GM21360 (cell line): ENCODE results near the gene OR11G2.
"Not testable (repeated sequence)": the region's sequence is repeated elsewhere in the genome, so short reads cannot be mapped to it uniquely, and the experiment has no call there.

Experiments
- ATAC-seq: cut with Tn5 transposase; IDR thresholded peaks from one replicate; pipeline ENCODE4 v1.9.1; 2021; ENCODE audit warnings: mild to moderate bottlenecking, moderate library complexity; ENCODE audit not compliant: unreplicated experiment

OR11G2 gene, protein sequence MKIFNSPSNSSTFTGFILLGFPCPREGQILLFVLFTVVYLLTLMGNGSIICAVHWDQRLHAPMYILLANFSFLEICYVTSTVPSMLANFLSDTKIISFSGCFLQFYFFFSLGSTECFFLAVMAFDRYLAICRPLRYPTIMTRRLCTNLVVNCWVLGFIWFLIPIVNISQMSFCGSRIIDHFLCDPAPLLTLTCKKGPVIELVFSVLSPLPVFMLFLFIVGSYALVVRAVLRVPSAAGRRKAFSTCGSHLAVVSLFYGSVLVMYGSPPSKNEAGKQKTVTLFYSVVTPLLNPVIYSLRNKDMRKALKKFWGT

GRCh38 chr14:20190596-20190995, at the start of gene OR11G2:
TSS of gene OR11G2 (plus strand) at chr14:20190896. CDS start at chr14:20197438, 6,542 bp downstream.
- no peak for ATAC-seq

- no peak for ATAC-seq
Measured at GRCh38 chr14:20143911-20144310, 46.8 kb upstream of the OR11G2 start.

GRCh38 chr14:20144820-20145219, 45.9 kb upstream of the OR11G2 start:
- ATAC-seq = peak; percentile 55

DNA sequence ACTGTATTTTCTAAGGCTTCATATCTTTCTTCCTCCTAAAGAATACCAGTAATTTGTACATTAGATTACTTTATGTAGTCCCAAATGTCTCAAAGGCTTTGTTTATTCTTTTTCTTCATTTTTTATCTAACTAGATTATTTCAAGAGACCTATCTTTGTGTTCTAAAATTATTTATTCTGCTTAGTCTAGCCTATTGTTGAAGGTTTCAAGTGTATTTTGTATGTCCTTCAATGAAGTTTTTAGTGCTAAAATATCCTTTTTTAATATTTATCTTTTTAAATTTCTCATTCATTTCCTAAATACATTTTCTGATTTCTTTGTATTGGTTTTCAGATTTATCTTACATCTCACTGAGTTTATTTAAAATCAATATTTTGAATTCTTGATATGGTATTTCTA, 26.2 kb upstream of the OR11G2 start:
- no peak for ATAC-seq

GRCh38 chr14:20167091-20167490, 23.6 kb upstream of the OR11G2 start:
- no peak for ATAC-seq

- not testable (repeated sequence) for ATAC-seq
Measured at GRCh38 chr14:20169852-20170251, 20.8 kb upstream of the OR11G2 start.

DNA sequence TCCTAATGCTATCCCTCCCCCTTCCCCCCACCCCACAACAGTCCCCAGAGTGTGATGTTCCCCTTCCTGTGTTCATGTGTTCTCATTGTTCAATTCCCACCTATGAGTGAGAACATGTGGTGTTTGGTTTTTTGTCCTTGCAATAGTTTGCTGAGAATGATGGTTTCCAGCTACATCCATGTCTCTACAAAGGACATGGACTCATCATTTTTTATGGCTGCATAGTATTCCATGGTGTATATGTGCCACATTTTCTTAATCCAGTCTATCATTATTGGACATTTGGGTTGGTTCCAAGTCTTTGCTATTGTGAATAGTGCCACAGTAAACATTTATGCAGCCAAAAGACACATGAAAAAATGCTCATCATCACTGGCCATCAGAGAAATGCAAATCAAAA, 16.5 kb upstream of the OR11G2 start:
- not testable (repeated sequence) for ATAC-seq

GRCh38 chr14:20176330-20176729, 14.4 kb upstream of the OR11G2 start:
- ATAC-seq = no peak

DNA sequence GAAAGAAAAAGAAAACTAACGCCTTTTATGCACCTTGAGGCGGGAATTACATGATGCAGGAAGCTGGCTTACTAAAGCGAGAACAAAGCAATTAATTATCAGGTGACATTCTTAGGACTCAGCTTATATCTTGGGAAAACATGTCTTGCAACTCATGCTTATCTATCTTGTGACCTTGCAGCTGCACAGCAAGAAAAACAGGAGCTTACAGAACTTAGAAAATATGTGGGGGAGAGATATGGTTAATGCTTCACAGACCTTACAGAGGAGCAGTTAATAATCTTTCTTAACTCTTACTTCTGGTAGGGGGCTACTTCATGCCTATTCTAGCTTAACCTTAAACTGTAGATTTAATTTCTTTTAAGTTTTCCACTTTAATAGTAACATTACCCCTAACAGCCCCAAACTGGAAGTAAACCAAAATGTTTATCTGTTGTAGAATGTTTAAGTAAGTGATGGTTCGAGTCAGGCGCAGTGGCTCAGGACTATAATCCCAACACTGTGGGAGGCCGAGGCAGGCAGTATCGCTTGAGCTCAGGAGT, 13.2 kb upstream of the OR11G2 start:
- no peak for ATAC-seq

DNA sequence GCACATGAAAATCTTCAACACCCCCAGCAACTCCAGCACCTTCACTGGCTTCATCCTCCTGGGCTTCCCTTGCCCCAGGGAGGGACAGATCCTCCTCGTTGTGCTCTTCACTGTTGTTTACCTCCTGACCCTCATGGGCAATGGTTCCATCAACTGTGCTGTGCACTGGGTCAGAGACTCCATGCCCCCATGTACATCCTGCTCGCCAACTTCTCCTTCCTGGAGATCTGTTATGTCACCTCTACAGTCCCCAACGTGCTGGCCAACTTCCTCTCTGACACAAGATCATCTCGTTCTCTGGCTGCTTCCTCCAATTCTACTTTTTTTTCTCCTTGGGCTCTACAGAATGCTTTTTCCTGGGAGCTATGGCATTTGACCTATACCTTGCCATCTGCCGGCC, 11.5 kb upstream of the OR11G2 start:
- ATAC-seq = no peak

DNA sequence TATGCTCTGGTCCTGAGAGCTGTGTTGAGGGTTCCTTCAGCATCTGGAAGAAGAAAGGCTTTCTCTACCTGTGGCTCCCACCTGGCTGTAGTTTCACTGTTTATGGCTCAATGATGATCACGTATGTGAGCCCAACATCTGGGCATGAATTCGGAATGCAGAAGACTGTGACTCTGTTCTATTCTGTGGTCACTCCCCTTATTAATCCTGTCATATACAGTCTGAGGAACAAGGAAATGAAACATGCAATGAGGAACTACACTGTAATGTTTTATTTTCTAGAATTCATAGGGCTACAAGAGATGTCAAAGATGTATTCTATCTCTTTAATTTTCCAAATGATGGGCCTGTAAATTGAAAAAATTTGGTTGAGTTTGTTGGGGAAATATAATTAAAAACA, 10.8 kb upstream of the OR11G2 start:
- no peak for ATAC-seq

GRCh38 chr14:20180486-20180885, 10.2 kb upstream of the OR11G2 start:
- ATAC-seq = no peak

DNA sequence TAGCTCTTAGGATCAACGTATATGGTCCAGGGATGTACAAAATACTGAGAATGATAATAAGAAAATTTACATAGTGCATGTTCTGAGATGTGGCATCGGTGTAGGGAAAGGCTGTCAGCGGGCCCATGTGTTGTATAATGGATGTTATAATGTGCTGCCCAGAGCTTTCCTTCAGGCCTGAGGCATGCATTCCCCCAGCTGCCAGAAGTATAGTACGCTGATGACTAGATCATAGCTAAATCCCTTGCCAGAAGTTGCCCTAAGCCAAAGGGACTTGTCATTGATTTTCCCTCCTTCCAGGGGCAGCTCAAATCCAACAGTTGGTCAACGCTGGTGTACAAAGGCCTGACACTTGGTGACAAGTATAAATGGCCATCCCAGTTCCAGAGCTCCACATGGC, 6.5 kb upstream of the OR11G2 start:
- no peak for ATAC-seq

DNA sequence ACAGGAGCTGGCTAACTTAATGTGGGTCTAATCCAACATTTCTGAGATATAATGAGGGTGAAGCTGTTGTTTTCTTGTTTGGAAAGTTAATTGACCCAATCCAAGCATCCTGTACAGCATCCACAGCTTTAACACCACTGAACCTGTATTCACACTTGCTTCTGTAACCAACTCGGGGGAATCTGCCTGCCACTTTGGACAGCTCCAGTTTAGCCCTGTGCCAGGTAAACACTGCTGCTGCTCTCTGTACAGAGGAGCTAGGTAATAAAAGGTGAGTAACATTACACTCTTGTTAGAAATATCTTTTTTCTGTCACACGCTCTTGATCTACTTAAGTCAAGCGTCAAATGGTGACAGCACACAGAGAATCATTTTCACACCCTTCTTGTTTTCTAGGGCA, 700 bp downstream of the OR11G2 start:
- no peak for ATAC-seq

DNA sequence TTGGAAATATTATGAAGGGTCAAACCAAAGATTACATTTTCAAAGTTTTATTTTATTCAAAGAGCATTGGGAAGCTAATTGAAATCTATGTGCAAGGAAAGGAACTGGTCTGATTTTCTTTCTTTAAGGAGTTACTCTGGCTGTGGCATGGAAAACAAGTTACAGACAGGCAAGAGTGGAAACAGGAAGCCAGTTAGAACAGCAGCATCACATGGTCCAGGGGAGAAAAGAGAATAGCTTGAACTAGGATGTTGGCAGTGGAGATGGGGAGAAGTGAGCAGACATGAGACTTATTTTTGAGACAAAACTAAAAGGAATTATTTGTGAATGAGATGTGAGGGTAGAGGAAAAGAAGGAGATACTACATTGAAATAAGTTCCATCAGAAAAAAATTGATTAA, 3.4 kb downstream of the OR11G2 start:
- no peak for ATAC-seq

GRCh38 chr14:20195170-20195569, 4.5 kb downstream of the OR11G2 start:
- not testable (repeated sequence) for ATAC-seq

DNA sequence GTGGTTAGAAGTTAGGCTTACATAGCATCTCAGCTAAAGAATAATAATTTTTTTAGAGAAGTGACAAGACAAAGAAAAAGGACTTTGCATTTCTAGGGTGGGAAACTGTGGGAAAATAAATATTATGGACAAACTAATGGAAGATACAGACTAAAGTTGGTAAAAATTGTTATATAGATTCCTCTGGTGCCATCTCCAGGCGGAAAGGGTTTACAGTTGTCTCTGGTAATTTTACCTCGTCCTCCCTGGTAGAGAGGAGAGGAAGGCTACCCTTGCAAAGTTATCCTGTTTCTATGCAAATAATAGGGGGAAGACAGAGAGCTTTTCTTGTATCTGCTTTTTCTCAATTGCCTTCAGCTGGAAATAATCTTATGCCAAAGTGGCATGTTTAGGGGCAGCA, 5.2 kb downstream of the OR11G2 start:
- no peak for ATAC-seq

- ATAC-seq = no peak
Measured at GRCh38 chr14:20197459-20197858, 6.8 kb downstream of the OR11G2 start.

- ATAC-seq = no peak
Measured at GRCh38 chr14:20198991-20199390, 8.3 kb downstream of the OR11G2 start.

- ATAC-seq = no peak
Measured at GRCh38 chr14:20204721-20205120, 14.0 kb downstream of the OR11G2 start.

GRCh38 chr14:20209595-20209994, 18.9 kb downstream of the OR11G2 start:
- no peak for ATAC-seq

DNA sequence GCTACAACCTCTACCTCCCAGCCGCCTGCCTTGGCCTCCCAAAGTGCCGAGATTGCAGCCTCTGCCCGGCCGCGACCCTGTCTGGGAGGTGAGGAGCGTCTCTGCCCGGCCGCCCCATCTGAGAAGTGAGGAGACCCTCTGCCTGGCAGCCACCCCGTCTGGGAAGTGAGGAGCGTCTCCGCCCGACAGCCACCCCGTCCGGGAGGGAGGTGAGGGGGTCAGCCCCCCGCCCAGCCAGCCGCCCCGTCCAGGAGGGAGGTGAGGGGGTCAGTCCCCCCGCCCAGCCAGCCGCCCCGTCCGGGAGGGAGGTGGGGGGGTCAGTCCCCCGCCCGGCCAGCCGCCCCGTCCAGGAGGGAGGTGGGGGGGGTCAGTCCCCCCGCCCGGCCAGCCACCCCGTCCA, 21.7 kb downstream of the OR11G2 start:
- not testable (repeated sequence) for ATAC-seq

DNA sequence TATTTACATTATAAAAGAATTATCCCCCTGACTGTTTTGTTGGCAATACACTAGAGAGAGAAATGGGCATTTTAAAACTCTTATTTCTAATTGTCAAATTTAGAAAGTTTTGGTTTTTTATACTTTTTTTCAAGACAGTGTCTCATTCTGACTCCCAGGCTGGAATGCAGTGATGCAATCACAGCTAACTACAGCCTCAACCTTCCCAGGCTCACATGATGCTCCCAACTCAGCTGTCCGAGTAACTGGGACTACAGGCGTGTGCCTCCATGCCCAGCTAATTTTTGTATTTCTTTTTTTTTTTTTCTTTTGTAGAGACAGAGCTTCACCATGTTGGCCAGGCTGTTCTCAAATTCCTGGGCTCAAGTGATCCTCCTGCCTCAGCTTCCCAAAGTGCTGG, 24.5 kb downstream of the OR11G2 start:
- ATAC-seq = no peak
